ENCODE results near the gene PHF24.

GRCh38 chr9:35029241-35029640 lies 71.2 kb downstream of the PHF24 start:
- TF ChIP-seq SUZ12 (IDR thresholded peaks at IDR 0.05) (no peak), BHLHE40 (IDR thresholded peaks at IDR 0.05; ENCODE audit: borderline replicate concordance) (no peak), SP1 (IDR thresholded peaks at IDR 0.05) (no peak), FOXA1 (IDR thresholded peaks at IDR 0.05) (no peak), FOXM1 (IDR thresholded peaks at IDR 0.05; ENCODE audit: borderline replicate concordance) (no peak), ZNF384 (IDR thresholded peaks at IDR 0.05) (no peak)
- TF ChIP-seq, protein P1, sequence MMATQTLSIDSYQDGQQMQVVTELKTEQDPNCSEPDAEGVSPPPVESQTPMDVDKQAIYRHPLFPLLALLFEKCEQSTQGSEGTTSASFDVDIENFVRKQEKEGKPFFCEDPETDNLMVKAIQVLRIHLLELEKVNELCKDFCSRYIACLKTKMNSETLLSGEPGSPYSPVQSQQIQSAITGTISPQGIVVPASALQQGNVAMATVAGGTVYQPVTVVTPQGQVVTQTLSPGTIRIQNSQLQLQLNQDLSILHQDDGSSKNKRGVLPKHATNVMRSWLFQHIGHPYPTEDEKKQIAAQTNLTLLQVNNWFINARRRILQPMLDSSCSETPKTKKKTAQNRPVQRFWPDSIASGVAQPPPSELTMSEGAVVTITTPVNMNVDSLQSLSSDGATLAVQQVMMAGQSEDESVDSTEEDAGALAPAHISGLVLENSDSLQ (IDR thresholded peaks at IDR 0.05), result no peak
